GM15510 (cell line): ENCODE data around the gene TAX1BP1.

Experiments
- POLR2A ChIP-seq: IDR thresholded peaks from 3 replicates; pipeline ENCODE4 v1.6.1; 2011; ENCODE audit warnings: borderline replicate concordance; ENCODE audit not compliant: insufficient read length; ENCODE audit errors: extremely low read depth

TAX1BP1 gene

GRCh38 chr7:27873981-27874957 lies 134.3 kb downstream of the TAX1BP1 start:
- TF ChIP-seq POLR2A = no peak

- no peak for TF ChIP-seq POLR2A
These were observed 135.1 kb downstream of the TAX1BP1 start for GRCh38 chr7:27875061-27875460.

- no peak for TF ChIP-seq POLR2A
These were observed 135.9 kb downstream of the TAX1BP1 start for GRCh38 chr7:27875832-27876231.

- no peak for TF ChIP-seq POLR2A
These were observed 136.8 kb downstream of the TAX1BP1 start for GRCh38 chr7:27876756-27877155.
